HepG2 (cell line): ENCODE measurements around the gene ORMDL3. TPM values are rescaled to one million over a fixed set of nuclear protein-coding genes. Genes with fewer than 3 reads are reported as not detected.

Experiments
- CENPX ChIP-seq: sonication (generic); formaldehyde crosslinking; IDR thresholded peaks from 2 replicates; pipeline ENCODE4 v1.9.0; 2021; ENCODE audit warnings: mild to moderate bottlenecking, missing genetic modification reagents, moderate library complexity
- GRHL1 ChIP-seq: sonication (generic); formaldehyde crosslinking; conservative IDR thresholded peaks from 2 replicates; pipeline ENCODE4 v1.8.0; 2022; ENCODE audit warnings: missing genetic modification reagents
- GTF2F1 ChIP-seq: fragments of 150-350 bp; IDR thresholded peaks from 2 replicates; pipeline ENCODE4 v1.6.1; 2014; ENCODE audit warnings: low read length
- HMGA1 ChIP-seq: sonication (generic); formaldehyde crosslinking; conservative IDR thresholded peaks from 2 replicates; pipeline ENCODE4 v1.4.0; 2020; ENCODE audit warnings: missing genetic modification reagents
- HMGXB3 ChIP-seq: sonication (generic); formaldehyde crosslinking; IDR thresholded peaks from 2 replicates; pipeline ENCODE4 v1.4.0; 2020; ENCODE audit warnings: missing genetic modification reagents, borderline replicate concordance
- NFE2L2 ChIP-seq: fragments of 150-350 bp; IDR thresholded peaks from 2 replicates; pipeline ENCODE4 v1.6.1; 2014; ENCODE audit warnings: low read length
- NFRKB ChIP-seq: fragments of 450-650 bp; IDR thresholded peaks from 2 replicates; pipeline ENCODE4 v1.6.1; 2017
- NR3C1 ChIP-seq: sonication (generic); formaldehyde crosslinking; IDR thresholded peaks from 2 replicates; pipeline ENCODE4 v1.4.0; 2020; ENCODE audit warnings: missing genetic modification reagents
- REST ChIP-seq, 2 experiments: IDR thresholded peaks; 2 replicates each; pipeline ENCODE4 v1.6.1; 2011 to 2012; ENCODE audit warnings: low read length in 2 of 2, borderline replicate concordance in 1 of 2, low read depth in 1 of 2, mild to moderate bottlenecking in 1 of 2, moderate library complexity in 1 of 2
- SMYD3 ChIP-seq: sonication (generic); formaldehyde crosslinking; IDR thresholded peaks from 2 replicates; pipeline ENCODE4 v1.8.1; 2023; ENCODE audit warnings: mild to moderate bottlenecking, missing genetic modification reagents
- SP4 ChIP-seq: sonication (generic); formaldehyde crosslinking; IDR thresholded peaks from 2 replicates; pipeline ENCODE4 v1.8.1; 2023; ENCODE audit warnings: mild to moderate bottlenecking, missing genetic modification reagents
- TEF ChIP-seq: sonication (generic); formaldehyde crosslinking; IDR thresholded peaks from 2 replicates; pipeline ENCODE4 v1.5.0; 2020; ENCODE audit warnings: missing genetic modification reagents
- ZBTB21 ChIP-seq: sonication (generic); formaldehyde crosslinking; IDR thresholded peaks from 2 replicates; pipeline ENCODE4 v1.4.0; 2020; ENCODE audit warnings: missing genetic modification reagents
- ZFP36L1 ChIP-seq: sonication (generic); formaldehyde crosslinking; IDR thresholded peaks from 2 replicates; pipeline ENCODE4 v1.8.0; 2022; ENCODE audit warnings: mild to moderate bottlenecking, missing genetic modification reagents, moderate library complexity
- ZNF30 ChIP-seq: sonication (generic); formaldehyde crosslinking; IDR thresholded peaks from 2 replicates; pipeline ENCODE4 v1.5.0; 2020; ENCODE audit warnings: mild to moderate bottlenecking, missing genetic modification reagents
- ZNF614 ChIP-seq: IDR thresholded peaks from 2 replicates; pipeline ENCODE4 v1.6.1; 2018; ENCODE audit warnings: missing biosample characterization, missing genetic modification reagents, inconsistent platforms, borderline replicate concordance
- polyA plus RNA-seq, 8 experiments: library from polyadenylated mRNA; depleted of rRNA in 3 of 8; stranded (reverse) in 7 of 8; unstranded in 1 of 8; fragments of >200 nt; fragmentation: Illumina TruSeq in 4 of 8; extraction: Trizol in 4 of 8; gene quantifications; 2 replicates each; pipeline versions ENCODE4 v1.2.1 to v1.2.3, GENCODE V29; 2011 to 2016; ENCODE audit warnings: low read depth in 4 of 8, missing spikeins in 1 of 8, mixed read lengths in 1 of 8; ENCODE audit not compliant: insufficient read depth in 1 of 8
- total RNA-seq, 5 experiments: library from RNA; depleted of rRNA; stranded (reverse); fragments of >200 nt; fragmentation: Illumina TruSeq; extraction: Trizol; gene quantifications; 2 replicates each; pipeline ENCODE4 v1.2.3, GENCODE V29; 2016; ENCODE audit warnings: low read depth in 1 of 5

ORMDL3 gene
- total and polyA plus RNA-seq, 2 of the 13 experiments (the other 11 are each of a cell fraction or from before 2014, with no cell fraction given), result 181 to 384 TPM

- TF ChIP-seq NFE2L2 (0 out of 2 replicates have a peak, but pooled peaks have one; percentile 7), ZNF614 (CRISPR knock-in tag) (peak; percentile 99), GRHL1 (CRISPR knock-in tag) (no peak), HMGXB3 (peak; percentile 91), SP4 (peak; percentile 48; the same call in 1 of the 2 replicates), REST (IDR thresholded peaks at IDR 0.05; ENCODE audit: borderline replicate concordance in 1 of 2, low read depth in 1 of 2, low read length in 2 of 2) (peak in 1 of 2 experiments; percentile 56; a peak in 1 of 4 replicates), GTF2F1 (no peak), NR3C1 (no peak), ZNF30 (CRISPR knock-in tag) (no peak), NFRKB (no peak), SMYD3 (CRISPR knock-in tag) (peak; percentile 98), TEF (CRISPR knock-in tag) (no peak), CENPX (no peak), ZBTB21 (CRISPR knock-in tag) (0 out of 2 replicates have a peak, but pooled peaks have one; percentile 40), HMGA1 (no peak), ZFP36L1 (peak; percentile 99)
These were observed 3.3 kb downstream of the ORMDL3 start (continued) for GRCh38 chr17:39923836-39924690.
